GM12873 (cell line): ENCODE data around the gene TRAK1.

ENCODE experiments used
- CTCF ChIP-seq: IDR thresholded peaks from 2 replicates; pipeline ENCODE4 v1.5.1; 2012; ENCODE audit warnings: low read depth, mild to moderate bottlenecking, moderate library complexity, low read length, control low read depth; ENCODE audit not compliant: insufficient read depth; ENCODE audit errors: missing control alignments

TRAK1 gene

DNA sequence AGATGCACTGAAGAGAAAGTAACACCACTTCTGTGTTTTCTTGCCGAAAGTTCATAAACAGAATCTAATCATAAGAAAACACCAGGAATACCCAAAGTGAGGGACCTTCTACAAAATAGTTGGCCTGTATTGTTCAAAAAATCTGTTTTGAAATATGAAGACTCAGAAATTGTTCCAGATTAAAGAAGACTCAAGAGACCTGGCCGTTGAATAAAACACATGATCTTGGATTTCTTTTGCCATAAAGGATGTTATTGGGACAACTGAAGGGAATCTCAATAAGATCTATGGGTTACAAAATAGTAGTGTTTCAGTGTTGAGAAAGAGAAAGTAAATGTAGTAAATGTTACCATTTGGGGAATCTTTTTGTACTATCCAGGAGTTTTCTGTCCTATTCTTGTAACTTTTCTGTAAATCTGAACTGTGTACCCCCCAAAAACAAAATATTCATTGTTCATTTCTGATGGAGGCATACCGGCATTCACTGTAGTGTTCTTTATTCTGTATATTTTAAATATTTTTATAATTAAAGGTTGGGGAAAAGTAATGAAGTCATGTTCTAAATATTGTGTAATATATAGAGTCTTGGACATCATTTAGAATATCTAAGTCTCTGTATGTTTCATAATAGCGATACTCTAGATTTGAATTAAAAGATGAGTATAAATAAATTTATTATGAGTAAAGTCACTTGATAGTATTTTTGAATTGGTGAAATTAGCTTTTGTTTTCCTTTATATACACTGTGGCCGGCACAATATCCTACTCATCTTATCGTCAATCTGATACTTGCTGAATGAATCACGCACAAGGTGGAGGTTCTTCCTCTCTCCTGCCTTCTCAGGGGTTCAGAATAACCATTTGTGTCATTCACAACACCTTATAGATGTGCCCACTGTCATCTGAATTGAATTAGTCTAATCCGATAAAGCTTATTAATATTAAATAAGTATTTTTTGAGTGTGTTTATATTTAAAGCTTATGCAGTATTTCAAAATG, 66.7 kb downstream of the TRAK1 start:
- TF ChIP-seq CTCF: no peak

- TF ChIP-seq CTCF: no peak
These were observed 68.0 kb downstream of the TRAK1 start for GRCh38 chr3:42159147-42159546.

DNA sequence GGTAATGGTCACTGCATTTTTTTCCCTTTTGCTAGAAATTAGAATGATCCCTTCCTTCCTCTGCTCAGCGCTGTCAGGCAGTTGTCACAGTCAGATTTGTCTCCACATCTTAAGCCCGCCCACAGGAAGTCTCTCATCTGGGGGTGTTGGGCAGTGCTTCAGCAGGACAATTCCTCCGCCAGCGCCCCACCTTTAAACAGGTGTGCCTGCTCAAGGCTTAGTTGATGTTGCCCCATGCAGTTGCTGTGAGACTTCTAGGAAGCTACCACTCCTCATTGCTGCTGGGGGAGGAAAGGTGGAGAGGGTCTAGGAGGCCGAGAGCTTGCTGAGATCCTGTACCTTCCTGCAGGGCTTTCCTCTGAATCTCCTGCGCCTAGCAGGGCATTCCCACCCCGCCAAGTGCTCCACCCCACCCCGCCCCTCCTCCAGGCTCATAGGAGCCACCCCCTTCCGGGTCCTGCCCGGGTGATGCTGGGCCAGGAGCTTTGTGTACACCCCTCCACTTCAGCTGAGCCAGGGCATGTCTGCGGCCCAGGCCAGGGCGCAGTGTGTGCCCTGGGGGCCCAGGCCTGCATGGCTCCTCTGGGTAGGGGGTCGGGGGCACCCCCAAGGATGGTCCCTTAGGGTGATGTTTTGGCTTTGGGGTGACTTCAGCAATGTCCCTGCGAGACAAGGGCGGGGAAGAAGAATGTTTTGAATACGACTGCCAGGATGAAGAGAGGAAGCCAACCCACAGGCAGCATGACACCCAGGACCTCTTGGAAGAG, 68.7 kb downstream of the TRAK1 start:
- no peak for TF ChIP-seq CTCF

DNA sequence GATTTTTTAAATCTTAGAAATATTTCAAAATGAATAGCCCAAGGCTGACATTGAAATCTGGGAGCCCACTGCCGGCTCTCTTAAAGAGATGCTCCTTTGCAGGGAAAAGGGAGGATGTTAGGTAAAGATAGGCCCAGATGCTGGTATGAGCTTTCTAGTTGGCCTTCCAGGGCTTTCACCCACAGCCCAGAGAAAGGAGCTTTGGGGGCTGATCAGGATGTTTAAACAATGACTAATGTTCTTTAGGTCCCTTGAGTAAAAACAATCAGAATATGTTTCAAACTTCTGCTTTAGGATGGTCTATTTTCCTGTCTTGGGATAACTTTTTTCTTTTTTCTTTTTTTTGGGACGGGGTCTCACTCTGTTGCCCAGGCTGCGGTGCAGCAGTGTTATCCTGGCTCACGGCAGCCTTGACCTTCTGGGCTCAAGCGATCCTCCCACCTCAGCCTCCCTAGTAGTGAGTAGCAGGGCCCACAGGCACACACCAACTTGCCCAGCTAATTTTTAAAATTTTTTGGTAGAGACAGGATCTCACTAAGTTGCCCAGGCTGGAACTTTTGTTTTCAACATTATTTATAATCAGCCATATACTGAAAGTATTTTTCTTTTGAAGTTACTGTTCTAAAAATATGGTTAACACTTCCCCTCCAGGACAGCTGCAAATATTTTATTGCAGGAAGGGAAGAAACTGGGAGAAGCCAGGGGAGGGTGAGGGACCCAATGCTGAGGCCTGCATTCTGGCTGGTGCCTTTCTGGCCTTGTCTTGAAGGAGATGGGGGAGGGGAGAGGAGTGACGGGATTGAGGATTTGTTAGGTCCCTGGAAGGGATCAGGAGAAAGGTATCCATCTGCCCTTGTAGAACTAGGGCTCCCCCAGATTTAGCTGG, 70.1 kb downstream of the TRAK1 start:
- no peak for TF ChIP-seq CTCF

GRCh38 chr3:42162462-42162861, 71.3 kb downstream of the TRAK1 start:
- no peak for TF ChIP-seq CTCF

DNA sequence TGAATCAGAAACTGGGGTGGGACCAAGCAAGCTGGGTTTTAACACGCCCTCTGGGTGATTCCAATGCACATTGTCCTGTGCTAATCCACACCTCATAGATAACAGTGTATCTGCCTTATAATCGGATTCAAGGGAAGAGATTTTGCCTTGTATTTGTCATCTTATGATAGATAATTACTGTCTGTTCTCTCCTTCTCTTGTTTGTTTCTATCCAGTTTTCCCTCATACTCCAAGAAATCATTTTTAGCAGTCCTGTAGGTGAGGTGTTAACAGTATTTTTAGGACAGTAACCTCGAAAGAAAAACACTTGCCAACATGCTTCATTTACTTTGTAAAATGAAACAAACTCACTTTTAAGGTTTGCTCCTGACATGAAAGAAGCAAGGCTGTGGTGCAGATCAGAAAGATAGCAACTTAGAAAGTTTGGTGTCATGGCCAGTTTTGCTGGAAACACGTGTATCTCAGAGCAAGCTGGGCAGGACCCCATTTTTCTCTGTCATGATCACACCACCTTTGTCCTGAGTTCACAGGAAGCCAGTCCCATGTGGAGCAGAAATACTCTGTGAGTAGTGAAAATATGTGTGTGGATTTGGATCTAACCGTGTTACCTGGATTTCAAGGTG, 72.6 kb downstream of the TRAK1 start:
- no peak for TF ChIP-seq CTCF

GRCh38 chr3:42164656-42165055, 73.5 kb downstream of the TRAK1 start:
- no peak for TF ChIP-seq CTCF
